Neural crest cell (in vitro differentiated cells): ENCODE results near the gene EPO. TPM values are rescaled to one million over a fixed set of nuclear protein-coding genes. Genes with fewer than 3 reads are reported as not detected.

ENCODE experiments used
- DNase-seq: peaks from one replicate; pipeline ENCODE4 v3.0.0; 2021; ENCODE audit warnings: low read depth, mixed read lengths, low spot score
- H3K27ac Mint-ChIP-seq: one replicate; pipeline ENCODE4 v1.8.0; 2021; ENCODE audit warnings: mild to moderate bottlenecking, mixed read lengths; ENCODE audit not compliant: unreplicated experiment
- H3K27me3 Mint-ChIP-seq: 2 replicates; pipeline ENCODE4 v1.8.0; 2021; ENCODE audit warnings: low read depth, mild to moderate bottlenecking, mixed read lengths
- H3K36me3 Mint-ChIP-seq: 2 replicates; pipeline ENCODE4 v1.8.0; 2021; ENCODE audit warnings: low read depth, mild to moderate bottlenecking, mixed read lengths
- H3K4me1 Mint-ChIP-seq: 2 replicates; pipeline ENCODE4 v1.8.0; 2021; ENCODE audit warnings: mixed read lengths
- H3K4me3 Mint-ChIP-seq: one replicate; pipeline ENCODE4 v1.8.0; 2021; ENCODE audit warnings: mild to moderate bottlenecking, mixed read lengths
- H3K9me3 Mint-ChIP-seq: 2 replicates; pipeline ENCODE4 v1.8.0; 2021; ENCODE audit warnings: mixed read lengths
- CTCF ChIP-seq: fragments of 200-600 bp; sonication (generic); conservative IDR thresholded peaks from 2 replicates; pipeline ENCODE4 v1.5.0; 2021; ENCODE audit warnings: antibody characterized with exemption, mild to moderate bottlenecking
- long read RNA-seq: library from polyadenylated mRNA; unstranded; transcript quantifications from one replicate; pipeline ENCODE4 v2.0.0, GENCODE V29; 2020
- total RNA-seq: library from RNA; stranded (reverse); gene quantifications from 2 replicates; pipeline ENCODE4 v1.2.1, GENCODE V29; 2021

Gene EPO
- total RNA-seq: 0.23 and 0.30 TPM in 2 replicates
- long read RNA-seq: 0 reads

GRCh38 chr7:100720279-100720670 is at the start of gene EPO:
Gene EPO, plus strand, starts transcription at chr7:100720468. Its CDS starts 513 bp downstream, at chr7:100720981.
- DNase-seq: no peak
- H3K27me3 Mint-ChIP-seq: peaks cover 74% of the 10 kb centered on the region
- no peak within 1 kb of the TSS for H3K27ac Mint-ChIP-seq
- no peaks in the 10 kb centered on the region for H3K4me1 Mint-ChIP-seq
- peak within 1 kb of the TSS; percentile 41 for H3K4me3 Mint-ChIP-seq
- no peak for TF ChIP-seq CTCF
- peaks cover 8% of the 10 kb centered on the region for H3K36me3 Mint-ChIP-seq
- H3K9me3 Mint-ChIP-seq: peaks cover 9% of the 10 kb centered on the region

DNA sequence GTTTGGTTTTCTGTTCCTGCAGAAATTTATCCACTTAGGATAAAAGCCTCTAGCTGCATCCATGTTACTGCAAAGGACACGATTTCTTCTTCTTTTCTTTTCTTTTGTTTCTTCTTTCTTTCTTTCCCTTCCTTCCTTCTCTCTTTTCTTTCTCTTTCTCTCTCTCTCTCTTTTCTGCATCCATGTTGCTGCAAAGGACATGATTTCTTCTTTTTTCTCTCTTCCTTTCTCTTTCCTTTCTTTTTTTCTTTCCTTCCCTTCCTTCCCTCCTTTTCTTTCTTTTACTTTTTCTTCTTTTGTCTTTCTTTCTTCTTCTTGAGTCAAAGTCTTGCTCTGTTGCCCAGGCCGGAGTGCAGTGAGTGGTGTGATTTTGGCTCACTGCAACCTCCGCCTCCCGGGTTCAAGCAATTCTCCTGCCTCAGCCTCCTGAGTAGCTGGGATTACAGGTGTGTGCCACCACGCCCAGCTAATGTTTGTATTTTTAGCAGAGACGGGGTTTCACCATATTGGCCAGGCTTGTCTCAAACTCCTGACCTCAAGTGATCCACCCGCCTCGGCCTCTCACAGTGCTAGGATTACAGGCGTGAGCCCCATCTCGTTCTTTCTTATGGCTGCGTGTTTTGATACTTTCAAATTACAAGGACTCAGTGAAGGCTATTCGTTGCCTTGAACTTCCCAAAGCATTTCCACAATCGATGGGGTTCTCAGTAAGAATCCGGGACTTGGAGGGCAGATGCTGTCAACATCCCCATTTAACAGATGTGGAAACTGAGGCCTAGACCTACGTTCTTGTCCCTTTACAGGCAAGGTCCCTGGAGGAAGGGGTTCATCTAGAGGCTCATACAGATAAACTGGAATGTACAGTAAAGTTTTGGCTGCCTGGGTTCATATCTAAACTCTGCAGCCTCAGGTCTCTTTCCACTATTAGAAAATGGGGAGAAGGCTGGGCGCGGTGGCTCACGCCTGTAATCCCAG is 48.6 kb upstream of the EPO start:
- Mint-ChIP-seq H3K9me3 (no peaks in the 10 kb centered on the region), H3K4me3 (peak overlapping the region; percentile 35), H3K36me3 (no peaks in the 10 kb centered on the region), H3K4me1 (peaks cover 9% of the 10 kb centered on the region), H3K27me3 (peaks cover 31% of the 10 kb centered on the region), H3K27ac (no peak overlapping the region)
- DNase-seq: no peak
- no peak for TF ChIP-seq CTCF

DNA sequence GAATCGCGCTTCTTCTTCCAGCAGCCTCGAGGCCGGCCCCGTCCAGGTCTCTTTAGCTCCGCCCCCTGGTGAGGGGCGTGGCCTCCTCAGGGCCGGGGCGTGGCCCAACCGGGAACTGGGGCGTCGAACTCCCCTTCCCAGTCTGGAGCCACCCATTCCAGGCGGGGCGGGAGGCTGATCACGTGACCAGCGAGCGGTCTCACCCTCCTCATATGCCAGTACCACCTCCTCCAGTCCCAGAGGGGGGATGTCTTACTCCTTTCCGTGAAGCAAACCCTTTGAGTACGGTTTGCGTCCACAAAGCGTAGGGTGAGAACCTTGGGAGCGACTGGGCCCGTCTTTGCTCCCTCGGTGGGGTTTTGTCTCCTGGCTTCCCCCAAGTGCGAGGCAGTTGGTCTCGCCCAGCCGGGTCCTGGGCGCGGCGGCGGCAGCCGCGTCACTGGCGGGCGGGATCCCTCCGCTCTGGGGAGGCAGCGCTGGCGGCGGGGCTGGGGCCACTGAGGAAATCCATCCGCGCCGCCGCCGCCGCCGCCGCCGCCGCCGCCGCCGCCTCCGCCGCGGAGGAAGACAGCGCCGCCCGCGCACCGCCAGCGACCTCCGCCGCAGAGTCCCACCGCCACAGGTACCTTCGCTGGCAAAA is 46.8 kb upstream of the EPO start, which contains the start of gene GNB2:
GNB2 (plus strand) TSS at position 439 of the 640 bp plus-strand sequence. CDS start 2,526 bp downstream, outside the sequence.
- H3K36me3 Mint-ChIP-seq: peaks cover 5% of the 10 kb centered on the region
- peaks cover 9% of the 10 kb centered on the region for H3K4me1 Mint-ChIP-seq
- peaks cover 23% of the 10 kb centered on the region for H3K27me3 Mint-ChIP-seq
- DNase-seq: peak; percentile 99
- H3K27ac Mint-ChIP-seq: peak within 1 kb of the TSS; percentile 99
- no peaks in the 10 kb centered on the region for H3K9me3 Mint-ChIP-seq
- no peak for TF ChIP-seq CTCF
- peak within 1 kb of the TSS; percentile 96 for H3K4me3 Mint-ChIP-seq

- peak overlapping the region; percentile 62 for H3K27ac Mint-ChIP-seq
- peaks cover 23% of the 10 kb centered on the region for H3K27me3 Mint-ChIP-seq
- H3K4me1 Mint-ChIP-seq: peaks cover 9% of the 10 kb centered on the region
- TF ChIP-seq CTCF: no peak
- peaks cover 5% of the 10 kb centered on the region for H3K36me3 Mint-ChIP-seq
- DNase-seq: no peak
- no peaks in the 10 kb centered on the region for H3K9me3 Mint-ChIP-seq
- peak overlapping the region; percentile 96 for H3K4me3 Mint-ChIP-seq
Observed at GRCh38 chr7:100673942-100674410, 46.3 kb upstream of the EPO start.

GRCh38 chr7:100674411-100675104 is 45.7 kb upstream of the EPO start:
- peak overlapping the region; percentile 96 for H3K4me3 Mint-ChIP-seq
- H3K9me3 Mint-ChIP-seq: no peaks in the 10 kb centered on the region
- H3K27me3 Mint-ChIP-seq: peaks cover 23% of the 10 kb centered on the region
- DNase-seq: no peak
- peak overlapping the region; percentile 95 for H3K27ac Mint-ChIP-seq
- peaks cover 5% of the 10 kb centered on the region for H3K36me3 Mint-ChIP-seq
- TF ChIP-seq CTCF: no peak
- peaks cover 9% of the 10 kb centered on the region for H3K4me1 Mint-ChIP-seq
